NCI-H69 (cell line): Measurements from ENCODE around the gene OR4C13.
"Not testable (repeated sequence)": the region's sequence is repeated elsewhere in the genome, so short reads cannot be mapped to it uniquely, and the experiment has no call there.

Experiments used
- DNase-seq: peaks from one replicate; lab custom pipeline; 2025; lab: John Stamatoyannopoulos, UW

Gene OR4C13

GRCh38 chr11:49952091-49952490 is at the start of gene OR4C13:
OR4C13 (plus strand) TSS chr11:49952391; CDS start chr11:49952423, 32 bp downstream.
- DNase-seq = no peak

- not testable (repeated sequence) for DNase-seq
Observed at GRCh38 chr11:49911516-49911915, 40.7 kb upstream of the OR4C13 start.

- not testable (repeated sequence) for DNase-seq
Observed at GRCh38 chr11:49948701-49949100, 3.5 kb upstream of the OR4C13 start.

GRCh38 chr11:49973439-49973838 is 21.2 kb downstream of the OR4C13 start:
- not testable (repeated sequence) for DNase-seq

- DNase-seq = not testable (repeated sequence)
Observed at GRCh38 chr11:49982435-49982834, 30.2 kb downstream of the OR4C13 start, which contains the start of gene OR4C12. OR4C12 (minus strand) TSS chr11:49982535; CDS start chr11:49982501, 34 bp downstream.

GRCh38 chr11:49995565-49995964 is 43.4 kb downstream of the OR4C13 start:
- peak; percentile 76 for DNase-seq
